Kasumi-1 (cell line): ENCODE measurements around the gene SLC10A7.

ENCODE experiments used
- DNase-seq, 2 experiments: peaks; one replicate each; lab custom pipeline; 2025; lab: John Stamatoyannopoulos, UW

SLC10A7 gene

DNA sequence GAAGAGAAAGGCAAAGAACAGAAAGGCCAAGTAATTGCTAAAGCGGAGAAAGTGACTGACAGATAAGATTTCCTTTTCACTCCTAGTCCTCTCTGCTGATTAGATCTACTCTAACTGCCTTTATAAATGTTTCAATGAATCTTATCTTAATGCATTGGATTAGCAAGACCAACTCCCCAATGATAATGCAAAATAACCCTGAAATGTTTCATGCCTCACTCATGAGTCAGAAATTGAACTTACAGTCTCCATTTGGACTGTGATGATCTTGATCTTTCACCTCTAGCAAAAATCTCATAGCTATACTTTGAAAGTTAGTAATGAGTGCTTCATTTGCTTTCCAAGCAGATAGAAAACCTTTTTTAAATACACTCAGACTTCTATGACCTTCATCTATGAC lies 26.5 kb downstream of the SLC10A7 start:
- no peak for DNase-seq

DNA sequence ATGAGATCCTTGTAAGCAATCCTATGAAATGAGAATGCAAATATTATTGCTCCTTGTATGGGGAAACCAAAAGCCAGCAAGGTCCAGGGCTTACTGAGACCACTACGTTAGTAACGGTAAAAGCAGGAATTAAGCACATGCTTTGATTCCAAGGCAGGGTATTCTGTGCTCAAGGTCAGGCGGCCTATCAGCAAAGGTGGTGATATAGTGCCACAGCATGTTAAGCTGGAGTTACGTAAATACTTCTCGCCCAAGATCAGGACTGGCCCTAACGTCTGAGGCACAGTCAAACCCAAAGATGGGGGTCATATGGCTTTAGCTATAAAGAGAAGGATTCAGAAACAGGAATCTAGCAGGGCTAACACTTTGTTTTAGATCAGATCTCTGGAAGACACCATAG lies 27.6 kb downstream of the SLC10A7 start:
- no peak for DNase-seq

DNA sequence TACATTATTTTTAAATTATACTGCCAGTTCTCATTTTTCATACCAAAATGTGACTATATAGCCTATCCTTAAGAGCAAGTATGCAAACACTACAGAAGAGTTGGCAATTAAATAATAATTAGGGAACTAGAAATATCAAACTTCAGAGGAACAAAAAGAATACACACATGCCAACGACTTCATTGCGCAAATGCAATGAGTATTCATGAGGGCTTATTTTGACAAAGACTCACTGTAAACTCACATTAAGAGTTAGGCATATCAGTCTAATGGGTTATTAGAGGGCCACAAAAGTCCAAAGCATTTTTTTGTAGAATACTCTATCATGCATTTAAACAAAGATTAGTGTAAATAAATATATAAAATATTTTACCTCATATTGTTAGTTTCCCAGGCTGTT lies 31.6 kb downstream of the SLC10A7 start:
- no peak for DNase-seq

DNA sequence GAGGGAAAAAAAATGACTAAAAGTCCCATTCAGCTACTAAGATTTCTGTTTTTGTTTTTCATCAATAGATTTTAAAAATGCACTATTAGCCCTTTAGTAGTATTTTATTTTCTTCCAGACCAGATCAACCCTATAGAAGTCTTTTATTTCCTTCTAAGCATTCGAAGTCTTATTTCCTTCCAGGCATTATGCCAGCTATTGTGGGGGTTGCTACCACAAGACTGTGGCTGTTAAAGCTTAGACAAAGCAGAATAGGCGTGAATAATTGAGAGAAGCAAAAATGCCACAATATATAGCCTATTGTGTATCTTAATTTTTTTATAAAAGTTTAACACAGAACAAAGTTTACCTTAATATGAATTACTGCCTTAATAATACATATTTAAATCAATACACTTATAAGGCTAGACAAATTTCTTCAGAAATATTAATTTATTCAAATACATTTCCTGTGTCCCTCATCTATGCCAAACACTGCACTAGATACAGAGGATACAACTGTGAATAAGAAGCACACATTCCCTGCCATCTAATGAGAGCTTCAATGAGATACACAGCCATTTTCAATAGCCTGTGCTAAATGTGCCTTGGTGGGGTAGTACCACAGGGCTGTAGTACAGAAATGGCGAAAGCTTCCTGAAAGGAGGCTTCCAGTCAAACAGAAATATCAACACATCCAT lies 33.1 kb downstream of the SLC10A7 start:
- peak; percentile 43 to 47 for DNase-seq

DNA sequence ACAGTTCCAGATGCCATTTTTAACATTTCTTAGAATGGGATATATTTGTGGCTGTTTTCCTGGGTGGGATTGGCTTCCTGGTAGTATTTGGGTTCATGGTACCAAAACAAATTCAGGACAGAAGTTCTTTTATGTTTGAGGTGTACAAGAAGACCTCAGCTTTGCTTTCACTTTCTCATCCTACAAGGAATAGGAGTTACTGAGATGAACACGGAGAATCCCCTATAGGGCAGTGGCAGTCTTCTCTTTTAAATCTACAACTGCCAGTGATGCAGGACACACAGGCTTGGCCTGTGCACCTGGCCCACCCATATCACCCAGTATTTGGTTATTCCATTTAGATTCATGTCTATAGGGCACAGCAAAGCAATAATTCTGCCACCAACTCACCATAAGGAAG lies 35.2 kb downstream of the SLC10A7 start:
- no peak for DNase-seq

DNA sequence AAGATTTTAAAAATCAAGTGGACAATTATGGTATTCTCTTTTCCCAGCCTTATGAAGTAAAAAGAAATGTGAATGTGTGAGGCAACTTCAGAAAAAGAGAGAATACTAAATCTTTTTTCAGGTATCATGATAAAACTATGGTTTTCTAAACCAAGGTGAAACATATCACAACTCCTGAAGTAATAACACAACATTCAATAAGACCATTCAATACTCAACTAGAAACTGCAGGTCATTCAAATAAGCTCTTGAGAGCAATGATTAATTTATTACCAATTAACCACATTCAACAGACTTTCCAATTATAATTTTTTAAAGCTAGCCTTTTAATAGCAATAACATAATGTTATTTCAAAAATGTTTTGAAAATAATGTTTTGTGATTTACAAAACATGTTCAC lies 35.8 kb downstream of the SLC10A7 start:
- no peak for DNase-seq

DNA sequence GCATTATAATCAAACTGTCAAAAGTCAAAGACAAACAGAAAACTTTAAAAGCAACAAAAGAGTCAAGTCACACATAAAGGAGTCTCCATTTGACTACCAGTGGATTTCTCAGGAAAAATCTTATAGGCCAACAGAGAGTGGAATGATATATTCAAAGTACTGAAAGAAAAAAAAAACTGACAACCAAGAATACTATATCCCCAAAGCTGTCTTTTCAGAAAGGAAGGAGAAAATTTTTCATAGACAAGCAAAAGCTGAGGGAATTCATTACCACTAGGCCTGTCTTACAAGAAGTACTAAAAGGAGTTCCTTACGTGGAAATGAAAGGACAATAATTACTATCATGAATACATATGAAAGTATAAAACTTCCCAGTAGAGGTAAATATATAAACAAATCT lies 39.0 kb downstream of the SLC10A7 start:
- no peak for DNase-seq

DNA sequence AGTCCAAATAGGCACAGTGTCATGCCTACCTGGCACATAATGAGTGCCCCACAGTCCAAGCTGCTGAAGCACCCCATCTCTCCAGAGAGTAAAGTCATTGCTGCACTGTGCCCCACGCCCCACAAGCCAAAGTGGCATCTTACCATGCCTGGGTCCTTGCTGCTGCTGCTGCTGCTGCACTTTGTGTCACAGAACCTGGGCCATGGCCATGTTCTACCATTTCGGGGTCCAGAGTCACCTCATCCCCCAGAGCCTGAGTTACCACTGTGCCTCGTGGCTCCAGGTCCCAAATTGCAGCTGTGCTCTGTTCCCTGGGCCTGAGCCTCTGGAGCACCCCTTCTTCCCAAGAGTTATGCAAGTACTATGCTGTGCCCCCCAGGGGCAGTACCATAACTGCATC lies 40.5 kb downstream of the SLC10A7 start:
- no peak for DNase-seq

DNA sequence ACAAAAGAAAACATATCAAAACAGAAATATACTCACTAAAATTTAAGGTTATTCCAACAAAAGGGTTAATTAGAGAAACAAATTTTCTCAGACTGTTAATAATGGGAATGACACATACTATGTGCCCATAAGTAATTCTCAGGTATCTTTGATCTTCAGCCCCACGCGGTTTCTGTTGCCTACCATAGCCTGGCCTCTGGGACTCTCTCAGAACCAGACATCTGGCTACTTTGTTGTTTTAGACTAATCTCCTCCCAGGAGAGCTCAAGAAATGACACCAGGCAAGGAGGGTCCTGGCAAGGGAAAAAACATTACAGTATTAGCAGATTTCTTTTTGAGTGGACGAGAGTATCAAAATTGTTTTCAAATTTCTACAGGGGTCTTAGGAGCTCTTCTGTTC lies 43.7 kb downstream of the SLC10A7 start:
- no peak for DNase-seq

DNA sequence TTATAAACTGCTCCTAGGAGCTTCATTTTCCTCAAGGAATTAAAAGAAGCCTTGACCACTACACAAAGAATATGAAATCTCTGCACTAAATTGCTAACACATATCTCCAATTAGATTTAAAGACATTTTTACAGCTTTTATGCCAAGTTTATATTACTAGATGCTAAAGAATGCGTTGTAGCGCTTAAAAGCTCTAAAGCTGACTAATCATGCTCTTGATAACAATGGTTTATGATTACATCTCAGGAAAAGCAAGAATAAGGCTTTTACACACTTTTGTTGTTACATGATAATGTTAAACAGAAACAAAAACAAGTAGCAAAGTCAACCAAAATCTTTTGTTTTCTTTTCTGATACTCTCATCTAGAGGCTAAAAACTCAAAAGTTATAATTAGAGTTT lies 44.7 kb downstream of the SLC10A7 start:
- no peak for DNase-seq

DNA sequence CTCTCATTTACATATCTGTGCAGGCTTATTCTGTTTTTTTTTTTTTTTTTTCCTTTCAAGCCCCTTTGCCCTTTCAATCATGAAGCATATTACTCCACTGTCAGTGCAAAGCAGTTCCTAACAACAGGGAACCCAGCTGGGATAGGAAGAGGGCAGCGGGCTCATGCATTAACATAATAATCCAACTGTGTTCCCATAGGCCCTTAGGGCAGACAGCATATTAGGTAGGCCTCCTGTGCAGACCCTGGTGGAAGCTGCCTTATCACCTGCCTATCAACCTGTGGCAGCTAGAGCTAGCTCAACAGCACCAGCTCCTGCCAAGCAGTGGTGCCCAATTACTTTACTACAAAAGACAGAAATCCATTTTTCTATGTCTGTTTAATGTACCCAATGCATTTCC lies 49.3 kb downstream of the SLC10A7 start:
- DNase-seq: no peak

DNA sequence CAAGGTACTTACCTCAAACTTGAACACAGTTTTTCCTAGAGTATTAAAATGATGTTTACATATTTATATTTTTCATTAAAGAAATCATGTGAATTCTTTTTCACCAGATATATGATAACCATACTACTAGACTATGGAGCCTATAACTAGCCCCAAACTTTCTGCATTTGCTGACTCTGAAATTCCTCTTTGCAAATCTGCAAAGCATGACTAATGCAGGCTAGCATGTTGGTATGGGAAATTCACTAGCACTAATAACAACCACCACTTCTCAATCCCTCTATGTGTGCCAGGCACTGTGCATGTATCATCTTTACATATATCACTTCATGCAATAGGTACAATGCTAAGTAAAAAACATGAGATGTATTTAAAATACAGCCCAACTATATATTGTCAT lies 51.1 kb downstream of the SLC10A7 start:
- no peak for DNase-seq

DNA sequence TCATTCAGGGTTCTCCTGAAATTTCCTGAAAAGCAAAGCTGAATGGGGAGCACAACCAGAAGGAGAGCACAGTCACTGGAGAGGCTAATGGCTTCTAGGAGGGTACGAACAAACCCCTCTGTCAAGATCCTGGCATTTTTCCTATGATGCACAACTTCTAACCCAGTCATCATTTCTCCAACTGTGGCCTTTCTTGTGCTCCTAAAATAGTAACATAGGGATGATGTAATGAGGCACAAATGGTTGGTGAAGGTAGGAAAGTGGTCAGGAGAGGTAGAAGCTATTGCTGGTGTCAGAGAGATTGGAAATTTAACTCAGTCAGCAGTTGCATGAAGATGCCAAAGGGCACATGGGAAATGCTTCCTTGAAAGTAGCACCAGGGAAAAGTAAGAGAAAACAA lies 52.7 kb downstream of the SLC10A7 start:
- DNase-seq: no peak

DNA sequence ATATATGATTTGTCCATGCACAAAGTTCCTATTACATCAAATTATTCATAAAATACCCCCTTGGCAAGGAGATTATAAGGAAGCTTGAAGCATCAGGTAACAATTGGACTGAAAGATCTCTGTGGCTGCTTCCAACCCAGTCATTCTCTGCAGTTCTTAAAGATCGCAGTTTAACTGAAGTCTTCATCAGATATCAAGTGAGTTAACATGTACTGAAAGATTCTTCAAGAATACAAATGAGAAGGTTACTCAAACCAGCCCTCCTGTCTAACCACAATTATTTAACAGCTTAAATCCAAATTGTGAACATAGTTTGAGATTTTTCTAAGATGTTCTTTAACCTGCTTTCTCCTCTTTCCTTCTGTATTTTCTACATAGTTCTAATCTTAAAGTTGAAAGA lies 56.1 kb downstream of the SLC10A7 start:
- DNase-seq: no peak

DNA sequence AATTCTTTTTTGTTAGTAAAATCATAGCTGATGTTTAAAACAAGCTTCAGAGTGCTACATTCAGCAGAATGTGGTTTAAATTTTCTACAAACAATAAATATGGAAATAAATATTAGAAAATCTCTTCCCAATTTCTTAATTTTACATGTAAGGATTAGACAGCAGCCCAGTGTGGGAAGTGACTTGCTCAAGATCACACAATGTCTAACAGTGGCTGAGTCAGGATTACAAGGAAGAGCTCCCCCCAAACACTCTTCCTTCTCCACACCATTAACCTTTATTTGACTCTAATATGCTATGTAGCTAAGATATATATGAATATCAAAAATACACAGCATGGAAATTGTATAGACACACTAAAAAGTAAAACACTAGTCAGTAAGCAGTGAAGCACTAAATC lies 59.5 kb downstream of the SLC10A7 start:
- no peak for DNase-seq

DNA sequence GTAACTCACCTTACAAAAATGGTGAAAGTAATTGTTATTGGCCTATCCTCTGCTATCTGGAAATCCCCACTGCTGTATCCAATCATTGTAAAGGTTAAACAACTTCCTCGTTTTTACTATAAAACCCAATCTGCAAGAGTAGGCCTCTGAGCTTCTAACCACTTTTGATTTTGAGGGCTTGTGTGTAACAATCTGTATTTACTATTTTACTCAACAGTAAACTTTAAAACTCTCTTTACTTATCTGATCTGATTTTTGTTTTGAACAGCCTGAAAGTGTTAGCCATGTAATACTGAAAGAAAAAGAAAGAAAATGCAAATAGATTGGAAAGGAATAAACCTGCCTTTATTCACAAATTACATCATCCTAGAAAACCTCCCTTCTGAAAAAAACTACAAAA lies 63.1 kb downstream of the SLC10A7 start:
- DNase-seq: peak; percentile 4 to 36

DNA sequence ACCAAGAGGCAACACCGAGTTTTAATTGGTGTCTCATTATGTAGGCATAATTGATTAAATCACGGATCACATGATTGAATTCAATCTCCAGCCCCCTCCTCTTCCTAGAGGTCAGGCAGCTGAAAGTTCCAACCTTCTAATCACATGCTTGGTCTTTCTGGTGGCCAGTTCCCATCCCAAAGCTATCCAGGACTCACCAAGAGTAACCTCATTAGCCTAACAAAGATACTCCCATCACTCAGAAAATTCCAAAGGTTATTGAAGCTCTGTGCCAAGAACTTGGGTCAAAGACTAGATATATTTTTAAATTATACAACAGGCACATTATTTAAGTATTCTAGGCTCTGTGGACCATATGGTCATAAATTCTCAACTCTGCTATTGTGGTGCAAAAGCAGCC lies 65.1 kb downstream of the SLC10A7 start:
- DNase-seq: no peak

DNA sequence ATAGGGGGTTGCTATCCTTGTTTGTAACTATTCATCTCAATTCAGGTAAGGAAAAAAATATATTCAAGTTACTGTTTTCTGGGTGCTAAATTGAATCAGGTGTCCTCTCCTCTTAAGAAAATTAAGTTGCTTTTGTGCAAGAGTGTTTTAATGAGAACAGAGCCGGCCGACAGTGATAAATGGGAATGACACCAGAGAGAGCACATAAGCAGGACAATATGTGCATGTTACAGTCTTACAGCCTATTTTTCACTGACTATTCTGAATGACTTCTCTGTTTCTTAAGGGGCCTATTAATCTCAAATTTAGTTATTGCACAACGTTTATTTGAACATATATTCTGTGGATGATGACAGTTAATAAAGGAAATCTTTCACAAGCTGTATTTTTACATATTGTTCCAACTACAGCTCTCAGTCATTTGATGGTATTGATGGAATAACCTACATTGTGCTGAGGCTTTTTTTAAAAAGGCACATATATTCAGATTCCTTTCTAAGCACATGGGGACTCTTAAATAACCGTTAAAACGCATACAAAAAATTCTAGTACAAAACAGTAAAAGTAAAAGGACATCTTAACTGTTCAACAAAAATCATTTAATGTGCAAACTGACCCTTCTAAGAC lies 68.4 kb downstream of the SLC10A7 start:
- no peak for DNase-seq

DNA sequence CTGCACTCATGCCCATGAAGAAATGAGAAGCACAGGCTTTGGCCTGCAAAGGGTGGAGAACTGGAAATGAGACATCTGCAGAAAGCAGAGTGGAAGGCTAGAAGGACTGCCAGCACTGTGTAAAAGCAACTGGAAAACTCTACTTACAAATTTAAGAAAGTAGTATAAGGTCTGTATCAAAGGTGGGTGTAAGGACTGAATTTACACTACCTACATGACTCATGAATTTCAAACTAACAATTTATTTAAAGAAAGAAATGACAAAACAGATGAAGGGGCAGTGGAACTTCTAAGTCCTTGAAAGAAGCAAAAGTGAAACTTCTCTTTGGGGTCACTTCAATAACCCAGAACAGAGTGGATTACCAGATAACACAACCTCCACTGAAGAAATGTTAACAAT lies 71.2 kb downstream of the SLC10A7 start:
- no peak for DNase-seq

DNA sequence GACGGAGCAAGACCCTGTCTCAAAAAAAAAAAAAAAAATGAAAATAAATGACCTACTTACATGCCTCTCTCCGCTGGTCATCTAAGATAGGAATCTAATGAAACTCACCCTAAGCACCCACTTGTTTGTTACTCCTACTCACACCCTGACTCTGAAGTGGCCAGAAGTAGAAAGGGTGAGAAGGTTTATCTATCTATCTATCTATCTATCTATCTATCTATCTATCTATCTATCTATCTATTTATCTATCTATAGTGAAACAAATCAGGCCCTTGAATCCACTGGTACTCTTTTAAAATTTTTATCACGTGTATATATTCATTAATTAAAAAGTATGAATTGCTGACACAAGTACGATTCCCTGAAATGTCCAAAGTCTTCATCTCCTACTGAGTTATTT lies 75.2 kb downstream of the SLC10A7 start:
- DNase-seq: no peak

DNA sequence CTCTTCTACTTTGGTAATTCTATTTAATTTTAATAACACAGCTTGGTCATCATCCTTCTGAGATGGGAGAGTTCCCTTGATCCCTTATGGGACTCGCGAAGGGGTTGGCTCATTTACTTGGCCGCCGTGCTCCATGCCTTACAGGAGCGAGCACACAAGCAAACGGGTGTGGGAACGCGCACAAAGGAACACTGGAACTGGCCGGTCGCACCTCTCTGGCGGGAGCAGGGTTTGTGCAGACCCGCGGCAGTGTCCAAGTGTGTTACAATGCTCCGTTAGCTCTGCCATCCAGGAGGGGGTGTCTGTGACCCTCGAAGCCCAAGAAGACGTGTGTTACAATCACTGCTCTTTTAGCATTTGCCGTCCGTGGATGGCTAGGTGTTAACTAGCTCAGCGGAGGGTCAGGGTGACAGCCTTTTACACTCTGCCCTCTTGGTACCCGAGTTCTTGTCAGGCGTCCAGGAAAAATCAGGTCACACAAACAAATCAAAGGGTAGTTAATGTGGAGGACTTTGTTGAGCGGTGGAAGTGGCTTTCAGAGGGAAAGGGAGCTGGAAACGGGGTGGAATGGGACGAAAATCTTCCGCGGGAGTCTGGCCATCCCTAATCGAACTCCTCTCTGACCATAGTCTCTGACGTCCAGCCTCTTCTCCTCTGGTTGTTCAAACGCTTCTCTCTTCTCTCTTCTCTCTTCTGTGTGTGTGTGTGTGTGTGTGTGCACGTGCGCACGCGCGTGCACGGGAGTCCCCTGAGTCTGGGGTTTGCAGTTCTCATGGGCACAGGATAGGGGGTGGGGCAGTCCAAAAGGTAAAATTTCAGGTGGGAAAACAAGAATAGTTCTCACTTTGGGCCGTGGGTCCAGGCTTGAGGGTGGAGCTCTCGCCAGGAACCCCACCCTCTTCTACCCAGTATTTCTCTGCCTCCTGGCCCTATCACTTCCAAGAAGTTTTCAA lies 76.3 kb downstream of the SLC10A7 start:
- DNase-seq: no peak

DNA sequence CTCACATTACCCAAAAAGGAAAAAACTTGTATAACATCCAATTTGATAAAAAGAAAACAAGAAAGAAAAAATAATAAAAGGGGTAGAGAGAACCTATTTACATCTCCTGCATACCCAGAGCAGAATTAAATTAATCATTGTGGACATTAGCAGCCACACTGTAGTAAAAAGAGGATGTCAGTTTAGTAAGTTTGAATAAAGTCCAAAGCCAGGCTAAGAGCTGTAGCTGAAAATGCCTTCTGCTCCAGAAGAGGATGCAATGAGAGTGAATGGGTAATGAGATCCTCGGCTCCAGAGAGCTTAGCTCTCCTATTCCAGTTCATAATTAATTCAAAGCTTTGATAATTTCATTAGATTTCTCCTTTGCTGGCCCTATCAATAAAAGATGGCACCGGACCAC lies 78.2 kb downstream of the SLC10A7 start:
- DNase-seq: no peak

DNA sequence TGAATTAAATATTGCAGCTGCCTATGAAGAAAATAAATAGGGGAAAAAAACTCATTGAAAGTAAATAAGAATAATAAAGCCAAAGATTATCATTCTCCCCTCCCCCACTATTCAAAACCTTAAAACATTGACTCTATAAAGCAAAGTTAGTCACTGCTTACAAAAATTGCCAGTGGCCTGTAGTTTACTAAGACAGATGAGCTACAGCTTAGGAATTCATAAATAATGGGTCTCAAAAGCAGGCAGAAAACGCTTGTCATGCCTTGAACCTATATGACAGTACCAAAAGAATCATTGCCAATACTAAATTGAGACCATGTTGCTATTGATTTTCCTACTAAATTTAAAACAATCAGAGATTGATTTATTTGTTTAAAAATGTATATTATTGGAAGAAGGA lies 78.9 kb downstream of the SLC10A7 start:
- DNase-seq: no peak
